HEK293 (cell line): ENCODE results near the gene CCDC187.

ENCODE experiments used
- CTCF ChIA-PET: fragments of 350-600 bp; formaldehyde crosslinking; extraction: SDS; loops from one replicate; lab custom pipeline; 2021; ENCODE audit warnings: antibody characterized with exemption; lab: Yijun Ruan, JAX
- POLR2A ChIA-PET: fragments of 300-600 bp; formaldehyde crosslinking; extraction: SDS; loops from one replicate; lab custom pipeline; 2020; ENCODE audit warnings: antibody characterized with exemption, inconsistent platforms; lab: Yijun Ruan, JAX
- H3K27ac ChIP-seq: fragments of 200-500 bp; sonication (Bioruptor generic); 2 replicates; pipeline ENCODE4 v1.5.1; 2014; ENCODE audit warnings: low read depth, low read length, control low read depth, inconsistent platforms; ENCODE audit errors: extremely low read depth
- H3K36me3 ChIP-seq, 2 experiments: fragments of 200-500 bp in 1 of 2; sonication (Bioruptor generic) in 1 of 2; 1 replicate in 1 of 2; 2 replicates in 1 of 2; pipeline ENCODE4 v1.5.1; 2014 to 2017; ENCODE audit warnings: inconsistent platforms in 2 of 2, low read length in 2 of 2; ENCODE audit not compliant: control insufficient read depth in 2 of 2, insufficient read depth in 1 of 2
- H3K4me1 ChIP-seq: fragments of 200-500 bp; sonication (Bioruptor generic); 2 replicates; pipeline ENCODE4 v1.5.1; 2014; ENCODE audit warnings: mild to moderate bottlenecking, low read length, inconsistent platforms; ENCODE audit not compliant: control insufficient read depth, insufficient read depth
- H3K4me3 ChIP-seq: 2 replicates; pipeline ENCODE4 v1.5.1; 2011; ENCODE audit warnings: low read depth, mild to moderate bottlenecking, control low read depth, low read length, moderate library complexity
- H3K9me3 ChIP-seq: fragments of 200-500 bp; sonication (Bioruptor generic); 2 replicates; pipeline ENCODE4 v1.5.1; 2014; ENCODE audit warnings: low read depth, low read length, inconsistent platforms; ENCODE audit not compliant: control insufficient read depth, insufficient read depth
- BCL11B ChIP-seq: fragments of 450-650 bp; formaldehyde crosslinking; IDR thresholded peaks from 2 replicates; pipeline ENCODE4 v1.5.1; 2016; ENCODE audit warnings: low read depth, missing biosample characterization, missing genetic modification characterization
- EGR2 ChIP-seq: fragments of 450-650 bp; formaldehyde crosslinking; IDR thresholded peaks from 2 replicates; pipeline ENCODE4 v1.5.1; 2016; ENCODE audit warnings: low read depth, missing biosample characterization, missing genetic modification characterization
- ELK4 ChIP-seq: IDR thresholded peaks from 2 replicates; pipeline ENCODE4 v1.6.1; 2011; ENCODE audit warnings: mild to moderate bottlenecking, low read depth, low read length, borderline replicate concordance
- FEZF1 ChIP-seq: fragments of 450-650 bp; formaldehyde crosslinking; IDR thresholded peaks from 2 replicates; pipeline ENCODE4 v1.5.1; 2016; ENCODE audit warnings: missing biosample characterization, missing genetic modification characterization
- GLI2 ChIP-seq: fragments of 450-650 bp; formaldehyde crosslinking; IDR thresholded peaks from 2 replicates; pipeline ENCODE4; 2017; ENCODE audit warnings: missing biosample characterization, missing genetic modification characterization, low read depth, borderline replicate concordance
- GLIS1 ChIP-seq: fragments of 450-650 bp; formaldehyde crosslinking; IDR thresholded peaks from 2 replicates; pipeline ENCODE4 v1.5.1; 2016; ENCODE audit warnings: missing biosample characterization, missing genetic modification characterization
- GLIS2 ChIP-seq: fragments of 450-650 bp; formaldehyde crosslinking; IDR thresholded peaks from 2 replicates; pipeline ENCODE4 v1.5.1; 2016; ENCODE audit warnings: missing biosample characterization, missing genetic modification characterization
- KLF17 ChIP-seq: fragments of 450-650 bp; formaldehyde crosslinking; IDR thresholded peaks from 2 replicates; pipeline ENCODE4 v1.5.1; 2016; ENCODE audit warnings: missing biosample characterization, missing genetic modification characterization
- MZF1 ChIP-seq: fragments of 450-650 bp; formaldehyde crosslinking; IDR thresholded peaks from 2 replicates; pipeline ENCODE4 v1.5.1; 2017; ENCODE audit warnings: missing biosample characterization, missing genetic modification characterization, borderline replicate concordance
- PRDM1 ChIP-seq: fragments of 450-650 bp; formaldehyde crosslinking; IDR thresholded peaks from 2 replicates; pipeline ENCODE4; 2016; ENCODE audit warnings: missing biosample characterization, missing genetic modification characterization
- SCRT1 ChIP-seq: fragments of 450-650 bp; formaldehyde crosslinking; IDR thresholded peaks from 2 replicates; pipeline ENCODE4 v1.5.1; 2016; ENCODE audit warnings: missing biosample characterization, missing genetic modification characterization, borderline replicate concordance
- SCRT2 ChIP-seq: fragments of 450-650 bp; formaldehyde crosslinking; IDR thresholded peaks from 2 replicates; pipeline ENCODE4 v1.5.1; 2016; ENCODE audit warnings: missing biosample characterization, missing genetic modification characterization
- ZBTB7A ChIP-seq: fragments of 450-650 bp; formaldehyde crosslinking; IDR thresholded peaks from 2 replicates; pipeline ENCODE4 v1.5.1; 2016; ENCODE audit warnings: low read depth, missing biosample characterization, missing genetic modification characterization
- ZEB2 ChIP-seq: fragments of 450-650 bp; formaldehyde crosslinking; IDR thresholded peaks from 2 replicates; pipeline ENCODE4 v1.5.1; 2016; ENCODE audit warnings: missing biosample characterization, missing genetic modification characterization
- ZFHX2 ChIP-seq: fragments of 450-650 bp; formaldehyde crosslinking; conservative IDR thresholded peaks from 2 replicates; pipeline ENCODE4 v1.5.1; 2016; ENCODE audit warnings: missing biosample characterization, missing genetic modification characterization
- ZIC2 ChIP-seq: fragments of 450-650 bp; formaldehyde crosslinking; IDR thresholded peaks from 2 replicates; pipeline ENCODE4 v1.5.1; 2016; ENCODE audit warnings: missing biosample characterization, missing genetic modification characterization
- ZNF148 ChIP-seq: fragments of 450-650 bp; formaldehyde crosslinking; IDR thresholded peaks from 2 replicates; pipeline ENCODE4 v1.5.0; 2017; ENCODE audit warnings: missing biosample characterization, missing genetic modification characterization, borderline replicate concordance
- ZNF19 ChIP-seq: fragments of 450-650 bp; formaldehyde crosslinking; IDR thresholded peaks from 2 replicates; pipeline ENCODE4; 2016; ENCODE audit warnings: missing biosample characterization, missing genetic modification characterization, low read depth
- ZNF2 ChIP-seq: fragments of 450-650 bp; formaldehyde crosslinking; IDR thresholded peaks from 2 replicates; pipeline ENCODE4 v1.5.1; 2016; ENCODE audit warnings: missing biosample characterization, missing genetic modification characterization
- ZNF292 ChIP-seq: fragments of 450-650 bp; formaldehyde crosslinking; IDR thresholded peaks from 2 replicates; pipeline ENCODE4 v1.5.1; 2016; ENCODE audit warnings: low read depth, missing biosample characterization, missing genetic modification characterization, borderline replicate concordance
- ZNF433 ChIP-seq: fragments of 450-650 bp; formaldehyde crosslinking; IDR thresholded peaks from 2 replicates; pipeline ENCODE4 v1.5.1; 2016; ENCODE audit warnings: missing biosample characterization, missing genetic modification characterization, low read depth
- ZNF580 ChIP-seq: fragments of 450-650 bp; formaldehyde crosslinking; IDR thresholded peaks from 2 replicates; pipeline ENCODE4 v1.5.1; 2016; ENCODE audit warnings: missing biosample characterization, missing genetic modification characterization
- ZNF623 ChIP-seq: fragments of 450-650 bp; formaldehyde crosslinking; IDR thresholded peaks from 2 replicates; pipeline ENCODE4 v1.5.1; 2016; ENCODE audit warnings: missing biosample characterization, missing genetic modification characterization

The CCDC187 gene

GRCh38 chr9:136329636-136330405 is 25.9 kb upstream of the CCDC187 start:
- H3K4me3 ChIP-seq: no peak overlapping the region
- H3K4me1 ChIP-seq: peaks cover 8% of the 10 kb centered on the region
- CTCF ChIA-PET: interaction anchor here (0.6 to 2.9 kb wide), 5 partner anchors 10 to 160 kb away, joined by 3 to 23 read pairs (median 3); no protein-coding TSS in a partner anchor
- H3K27ac ChIP-seq: no peak overlapping the region
- no peaks in the 10 kb centered on the region for H3K9me3 ChIP-seq
- TF ChIP-seq GLI2 (tag by site-specific recombination) (no peak), GLIS2 (tag by site-specific recombination) (peak; percentile 44; the same call in 1 of the 2 replicates), ZNF623 (tag by site-specific recombination) (no peak), BCL11B (tag by site-specific recombination) (0 out of 2 replicates have a peak, but pooled peaks have one; percentile 11), GLIS1 (peak; percentile 45; the same call in 1 of the 2 replicates)
- TF ChIP-seq, all 188 proteins: peak for 3
- POLR2A ChIA-PET: interaction anchor here (0.7 to 2.0 kb wide), 3 partner anchors 16 to 62 kb away, joined by 4 to 6 read pairs (median 4); no protein-coding TSS in a partner anchor
- H3K36me3 ChIP-seq: peaks cover 0 to 17% of the 10 kb centered on the region in 2 experiments; a peak in 1 of 3 replicates

GRCh38 chr9:136329211-136329627 is 25.3 kb upstream of the CCDC187 start:
- Histone ChIP-seq H3K4me1 (peaks cover 8% of the 10 kb centered on the region), H3K9me3 (no peaks in the 10 kb centered on the region), H3K4me3 (no peak overlapping the region), H3K27ac (peak overlapping the region; percentile 66; the same call in 1 of the 2 replicates), H3K36me3 (peaks cover 0 to 11% of the 10 kb centered on the region in 2 experiments; a peak in 1 of 3 replicates)
- TF ChIP-seq GLIS1: peak; percentile 90
- peak; percentile 47 for TF ChIP-seq GLIS2 (tag by site-specific recombination)
- TF ChIP-seq ELK4: no peak
- TF ChIP-seq ZBTB7A (tag by site-specific recombination): no peak
- TF ChIP-seq MZF1 (tag by site-specific recombination): no peak
- no peak for TF ChIP-seq ZEB2 (tag by site-specific recombination)
- no peak for TF ChIP-seq KLF17 (tag by site-specific recombination)
- TF ChIP-seq ZIC2 (tag by site-specific recombination): peak; percentile 89
- no peak for TF ChIP-seq ZNF292 (tag by site-specific recombination)
- no peak for TF ChIP-seq ZNF433
- no peak for TF ChIP-seq ZNF580 (tag by site-specific recombination)
- no peak for TF ChIP-seq PRDM1 (tag by site-specific recombination)
- no peak for TF ChIP-seq SCRT2 (tag by site-specific recombination)
- TF ChIP-seq SCRT1 (tag by site-specific recombination): no peak
- TF ChIP-seq ZNF2 (tag by site-specific recombination): no peak
- TF ChIP-seq ZFHX2 (tag by site-specific recombination): peak; percentile 93
- TF ChIP-seq ZNF148 (tag by site-specific recombination): no peak
- TF ChIP-seq FEZF1: no peak
- TF ChIP-seq EGR2: peak; percentile 89
- no peak for TF ChIP-seq ZNF19 (tag by site-specific recombination)
- POLR2A ChIA-PET: interaction anchor here (0.7 to 2.0 kb wide), 3 partner anchors 17 to 42 kb away, joined by 3 to 6 read pairs (median 4); no protein-coding TSS in a partner anchor
- CTCF ChIA-PET: interaction anchor here (0.6 to 2.9 kb wide), 7 partner anchors 11 to 400 kb away, joined by 3 to 23 read pairs (median 3); no protein-coding TSS in a partner anchor
